ENCODE data around the gene ATP1A2.

The ATP1A2 gene

DNA sequence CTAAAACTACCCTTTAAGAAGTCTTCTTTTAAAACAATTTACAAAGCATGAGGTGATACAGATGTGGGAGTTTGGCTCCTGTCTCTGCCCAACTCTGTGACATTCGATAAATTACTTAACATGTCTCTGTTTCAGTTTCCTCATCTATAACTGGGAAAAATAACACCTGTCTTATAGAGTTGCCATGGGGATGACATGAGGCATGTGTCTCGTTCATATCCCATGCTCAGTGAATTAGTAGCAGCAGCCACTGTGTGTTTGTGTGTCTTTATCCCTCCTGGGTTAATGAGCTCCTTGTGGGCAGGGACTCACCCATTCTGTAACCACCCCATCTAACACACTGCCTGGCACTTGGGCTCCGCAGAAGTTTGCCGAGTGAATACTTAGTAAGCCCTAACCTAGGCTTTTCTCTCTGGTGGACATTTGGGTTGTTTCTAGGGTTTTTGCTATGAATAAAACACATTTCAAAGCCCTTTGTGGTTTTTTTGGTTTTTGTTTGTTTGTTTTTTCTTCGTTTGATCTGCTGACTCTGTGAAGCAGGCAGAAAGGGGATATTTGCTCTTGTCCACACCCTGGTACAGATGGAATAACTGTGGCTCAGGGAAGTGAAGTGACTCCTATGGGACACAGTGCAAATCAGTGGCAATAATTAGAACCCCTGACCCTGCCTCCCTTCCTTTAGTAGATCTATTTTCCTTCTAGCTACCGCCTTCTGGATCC lies 35.0 kb upstream of the ATP1A2 start:
- no peak overlapping the region for H3K27ac Mint-ChIP-seq
- H3K36me3 Mint-ChIP-seq (ENCODE audit: low read depth), result no peaks in the 10 kb centered on the region
- no peaks in the 10 kb centered on the region for H3K9me3 Mint-ChIP-seq
- H3K27me3 Mint-ChIP-seq (ENCODE audit: low read depth), result peaks cover 57% of the 10 kb centered on the region
- peaks cover 5% of the 10 kb centered on the region for H3K4me1 Mint-ChIP-seq (ENCODE audit: low read depth)
- no peak overlapping the region for H3K4me3 Mint-ChIP-seq

DNA sequence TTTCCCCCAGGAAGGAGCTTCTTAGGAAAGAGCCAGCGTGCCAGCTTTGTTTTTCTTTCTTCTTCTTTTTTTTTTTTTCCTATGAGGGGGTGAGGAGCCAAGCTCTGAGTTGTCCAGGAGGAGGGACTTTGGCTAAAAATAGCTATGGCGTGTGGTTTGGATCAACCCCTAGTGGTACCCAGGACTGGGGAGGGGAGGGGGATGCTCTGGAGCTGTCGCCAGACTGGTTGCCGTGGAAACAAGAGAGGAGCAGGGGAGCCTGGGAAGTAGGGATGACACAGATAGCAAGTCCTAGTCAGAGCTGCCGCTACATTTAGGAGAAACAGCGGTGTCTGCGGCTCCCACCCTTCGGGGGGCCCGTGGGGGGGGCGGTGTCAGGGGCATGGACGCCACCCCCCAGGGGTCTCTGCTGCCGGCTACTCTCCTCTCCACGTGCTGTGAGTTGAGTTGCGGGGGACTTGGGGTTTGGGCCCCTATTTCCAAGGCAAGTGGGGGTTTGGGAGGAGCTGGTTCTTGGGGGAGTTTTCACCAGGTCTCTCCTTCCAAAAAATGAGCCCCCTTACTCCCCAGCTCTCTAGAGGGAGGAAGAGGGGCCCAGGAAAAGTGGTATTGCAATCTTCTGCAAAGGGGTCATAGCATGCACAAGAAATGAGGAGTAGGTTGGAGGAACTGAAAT lies 34.2 kb upstream of the ATP1A2 start, which contains the start of gene KCNJ9:
KCNJ9 (plus strand) TSS at position 278 of the 676 bp plus-strand sequence. CDS start 2,493 bp downstream, outside the sequence.
- Mint-ChIP-seq H3K4me3 (no peak within 1 kb of the TSS), H3K4me1 (ENCODE audit: low read depth) (peaks cover 7% of the 10 kb centered on the region), H3K9me3 (no peaks in the 10 kb centered on the region), H3K27ac (peak within 1 kb of the TSS; percentile 27), H3K36me3 (ENCODE audit: low read depth) (peaks cover 2% of the 10 kb centered on the region), H3K27me3 (ENCODE audit: low read depth) (peaks cover 57% of the 10 kb centered on the region)

DNA sequence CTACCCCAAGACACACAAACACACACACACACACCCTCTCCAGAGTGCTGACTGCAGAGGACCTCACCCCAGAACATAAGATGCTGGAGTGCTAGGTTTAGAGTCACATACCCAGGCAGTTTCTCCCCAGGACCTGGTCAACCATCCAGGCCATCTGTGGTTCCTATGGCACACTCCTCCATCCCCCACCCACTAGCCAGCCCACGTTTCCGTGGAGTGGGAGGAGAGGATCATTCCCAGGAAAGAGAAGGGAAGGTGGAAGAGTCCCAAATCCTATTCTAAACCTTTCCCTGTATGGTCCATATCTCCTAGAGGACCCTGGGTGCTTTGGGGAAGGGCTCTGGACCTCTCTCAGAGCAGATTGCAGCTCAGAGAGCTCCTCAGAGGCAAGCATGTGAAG lies 33.1 kb upstream of the ATP1A2 start:
- Mint-ChIP-seq H3K4me1 (ENCODE audit: low read depth) (peaks cover 7% of the 10 kb centered on the region), H3K27me3 (ENCODE audit: low read depth) (peaks cover 54% of the 10 kb centered on the region), H3K9me3 (no peaks in the 10 kb centered on the region), H3K36me3 (ENCODE audit: low read depth) (peaks cover 2% of the 10 kb centered on the region), H3K4me3 (no peak overlapping the region), H3K27ac (no peak overlapping the region)

DNA sequence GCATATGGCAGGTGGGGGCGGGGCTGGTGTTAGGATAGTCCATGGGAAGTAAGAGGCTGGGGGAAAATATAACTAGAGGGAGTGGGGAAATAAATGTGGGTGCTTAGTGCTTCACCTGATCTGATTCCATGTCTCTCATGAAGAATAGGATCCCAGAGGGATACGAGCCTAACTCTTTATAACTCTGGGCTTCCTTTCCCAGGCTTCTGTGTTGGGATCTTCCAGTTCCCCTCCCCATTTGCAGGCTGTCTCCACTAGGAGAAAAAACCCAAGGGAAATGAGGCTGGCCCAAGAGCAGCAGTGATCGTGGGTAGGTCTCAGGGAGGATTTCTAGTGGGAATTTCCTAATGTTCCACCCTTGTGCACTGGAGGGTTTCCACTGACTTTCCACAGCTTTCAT lies 32.6 kb upstream of the ATP1A2 start:
- Mint-ChIP-seq H3K4me3 (no peak overlapping the region), H3K27me3 (ENCODE audit: low read depth) (peaks cover 52% of the 10 kb centered on the region), H3K27ac (no peak overlapping the region), H3K4me1 (ENCODE audit: low read depth) (peaks cover 7% of the 10 kb centered on the region), H3K9me3 (no peaks in the 10 kb centered on the region), H3K36me3 (ENCODE audit: low read depth) (peaks cover 2% of the 10 kb centered on the region)

DNA sequence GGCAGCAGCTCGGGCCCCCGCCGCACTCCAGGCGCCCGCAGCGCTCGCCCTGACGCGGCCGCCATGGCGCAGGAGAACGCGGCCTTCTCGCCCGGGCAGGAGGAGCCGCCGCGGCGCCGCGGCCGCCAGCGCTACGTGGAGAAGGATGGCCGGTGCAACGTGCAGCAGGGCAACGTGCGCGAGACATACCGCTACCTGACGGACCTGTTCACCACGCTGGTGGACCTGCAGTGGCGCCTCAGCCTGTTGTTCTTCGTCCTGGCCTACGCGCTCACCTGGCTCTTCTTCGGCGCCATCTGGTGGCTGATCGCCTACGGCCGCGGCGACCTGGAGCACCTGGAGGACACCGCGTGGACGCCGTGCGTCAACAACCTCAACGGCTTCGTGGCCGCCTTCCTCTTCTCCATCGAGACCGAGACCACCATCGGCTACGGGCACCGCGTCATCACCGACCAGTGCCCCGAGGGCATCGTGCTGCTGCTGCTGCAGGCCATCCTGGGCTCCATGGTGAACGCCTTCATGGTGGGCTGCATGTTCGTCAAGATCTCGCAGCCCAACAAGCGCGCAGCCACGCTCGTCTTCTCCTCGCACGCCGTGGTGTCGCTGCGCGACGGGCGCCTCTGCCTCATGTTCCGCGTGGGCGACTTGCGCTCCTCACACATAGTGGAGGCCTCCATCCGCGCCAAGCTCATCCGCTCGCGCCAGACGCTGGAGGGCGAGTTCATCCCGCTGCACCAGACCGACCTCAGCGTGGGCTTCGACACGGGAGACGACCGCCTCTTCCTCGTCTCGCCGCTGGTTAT lies 31.4 kb upstream of the ATP1A2 start:
- Mint-ChIP-seq H3K36me3 (ENCODE audit: low read depth) (peaks cover 9% of the 10 kb centered on the region), H3K9me3 (no peaks in the 10 kb centered on the region), H3K27me3 (ENCODE audit: low read depth) (peaks cover 44% of the 10 kb centered on the region), H3K4me3 (peak overlapping the region; percentile 68), H3K4me1 (ENCODE audit: low read depth) (peaks cover 7% of the 10 kb centered on the region), H3K27ac (no peak overlapping the region)

DNA sequence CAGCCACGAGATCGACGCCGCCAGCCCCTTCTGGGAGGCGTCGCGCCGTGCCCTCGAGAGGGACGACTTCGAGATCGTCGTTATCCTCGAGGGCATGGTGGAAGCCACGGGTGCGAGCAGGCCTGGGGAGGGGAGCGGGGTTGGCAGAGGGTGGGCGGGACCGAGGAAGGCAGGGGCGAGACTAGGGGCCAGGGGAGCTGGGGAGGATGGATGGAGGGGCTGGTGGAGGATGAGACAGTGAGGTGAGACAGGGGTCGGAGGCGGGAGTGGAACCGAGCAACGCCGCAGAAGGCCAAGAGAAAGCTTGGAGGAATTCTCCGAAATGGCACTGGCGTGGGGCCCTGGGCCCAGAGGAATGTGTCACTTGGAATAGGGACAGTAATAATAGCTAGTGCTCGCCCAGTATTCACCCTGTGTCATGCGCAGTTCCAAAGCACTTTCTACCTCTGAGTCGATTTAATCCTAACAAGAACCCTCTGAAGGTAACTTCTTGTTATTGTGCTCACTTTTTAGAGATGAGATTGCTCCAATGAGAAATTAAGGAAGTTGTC lies 30.7 kb upstream of the ATP1A2 start:
- Mint-ChIP-seq H3K9me3 (no peaks in the 10 kb centered on the region), H3K27ac (no peak overlapping the region), H3K4me1 (ENCODE audit: low read depth) (peaks cover 7% of the 10 kb centered on the region), H3K27me3 (ENCODE audit: low read depth) (peaks cover 39% of the 10 kb centered on the region), H3K4me3 (no peak overlapping the region), H3K36me3 (ENCODE audit: low read depth) (peaks cover 10% of the 10 kb centered on the region)

DNA sequence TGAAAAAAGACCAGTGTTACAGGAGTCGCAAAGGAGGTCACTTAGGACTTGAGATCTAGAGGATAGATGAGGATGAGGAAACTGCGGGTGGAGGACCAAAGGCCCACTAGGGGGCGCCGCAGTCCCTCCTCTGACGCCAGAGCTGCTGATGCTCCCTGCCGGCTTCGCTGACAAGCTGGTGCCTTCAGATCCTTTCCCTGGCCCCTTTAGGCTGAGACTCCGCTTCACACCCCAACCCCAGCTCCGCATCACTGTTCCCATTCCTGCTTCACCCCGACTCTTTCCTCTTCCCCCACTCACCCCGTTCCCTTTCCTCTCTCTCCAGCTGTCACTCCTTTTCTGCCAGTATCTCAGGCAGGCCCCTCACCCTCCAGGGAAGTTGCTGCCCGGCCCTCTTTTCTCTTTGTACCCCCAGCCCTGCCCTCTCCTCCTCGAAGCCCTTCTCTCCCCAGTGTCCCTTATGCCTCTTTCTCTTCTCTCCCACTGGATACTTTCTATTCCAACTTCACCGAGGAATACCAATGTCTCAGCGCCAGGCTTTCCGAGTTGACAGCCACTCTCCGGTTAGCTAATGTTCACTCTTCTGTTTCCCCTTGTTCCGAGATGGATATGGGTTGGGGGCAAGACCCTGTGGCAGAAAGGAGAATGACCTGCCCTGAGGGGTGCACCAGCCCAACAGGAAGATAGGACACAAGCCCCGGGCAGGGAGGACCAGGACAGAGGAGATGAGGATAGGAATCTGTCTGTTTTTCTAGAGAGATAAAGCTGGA lies 29.7 kb upstream of the ATP1A2 start:
- Mint-ChIP-seq H3K27ac (no peak overlapping the region), H3K4me1 (ENCODE audit: low read depth) (peaks cover 7% of the 10 kb centered on the region), H3K4me3 (no peak overlapping the region), H3K9me3 (no peaks in the 10 kb centered on the region), H3K27me3 (ENCODE audit: low read depth) (peaks cover 29% of the 10 kb centered on the region), H3K36me3 (ENCODE audit: low read depth) (peaks cover 13% of the 10 kb centered on the region)

DNA sequence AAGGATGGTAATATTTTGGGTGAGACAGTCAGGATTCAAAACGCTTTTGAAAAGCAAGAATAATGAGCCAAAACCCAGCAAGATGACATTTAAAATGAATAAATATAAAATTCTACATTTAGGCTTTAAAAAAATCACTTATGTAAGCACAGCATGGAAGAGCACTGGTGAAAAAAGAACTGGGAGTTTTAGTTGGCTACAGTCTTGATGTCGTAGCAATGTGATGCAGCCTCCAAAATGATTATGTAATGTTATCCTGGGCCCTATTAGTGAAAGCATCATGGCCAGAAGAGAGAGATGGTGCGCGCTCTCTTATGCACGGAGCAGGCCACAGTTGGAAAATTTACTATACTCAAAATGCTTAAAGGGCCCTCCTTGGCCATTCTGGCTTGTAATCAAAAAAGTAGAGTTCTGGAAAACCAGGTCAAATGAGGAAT lies 29.1 kb upstream of the ATP1A2 start:
- H3K36me3 Mint-ChIP-seq (ENCODE audit: low read depth), result peaks cover 14% of the 10 kb centered on the region
- H3K4me1 Mint-ChIP-seq (ENCODE audit: low read depth), result peaks cover 5% of the 10 kb centered on the region
- H3K4me3 Mint-ChIP-seq, result no peak overlapping the region
- no peak overlapping the region for H3K27ac Mint-ChIP-seq
- H3K9me3 Mint-ChIP-seq, result no peaks in the 10 kb centered on the region
- peaks cover 24% of the 10 kb centered on the region for H3K27me3 Mint-ChIP-seq (ENCODE audit: low read depth)

DNA sequence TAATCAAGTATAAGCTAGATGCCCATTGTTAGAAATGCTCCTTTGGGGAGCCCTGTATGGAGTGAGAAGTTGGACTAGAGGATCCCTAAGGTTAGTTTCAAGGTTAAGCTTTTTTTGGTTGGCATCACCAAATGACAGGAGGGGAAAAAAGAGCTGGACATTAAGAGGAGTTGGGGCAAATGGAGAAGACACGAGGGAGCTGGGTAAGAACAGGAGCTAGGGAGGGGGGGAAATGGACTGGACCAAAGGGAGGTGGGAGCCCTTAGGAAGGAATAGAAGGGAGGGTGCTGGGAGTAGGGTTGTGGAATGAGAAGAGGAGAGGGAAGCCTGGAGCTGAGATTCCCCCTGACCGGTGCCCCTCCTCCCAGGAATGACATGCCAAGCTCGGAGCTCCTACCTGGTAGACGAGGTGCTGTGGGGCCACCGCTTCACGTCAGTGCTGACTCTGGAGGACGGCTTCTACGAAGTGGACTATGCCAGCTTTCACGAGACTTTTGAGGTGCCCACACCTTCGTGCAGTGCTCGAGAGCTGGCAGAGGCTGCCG lies 28.4 kb upstream of the ATP1A2 start:
- H3K27ac Mint-ChIP-seq, result no peak overlapping the region
- no peaks in the 10 kb centered on the region for H3K9me3 Mint-ChIP-seq
- no peak overlapping the region for H3K4me3 Mint-ChIP-seq

DNA sequence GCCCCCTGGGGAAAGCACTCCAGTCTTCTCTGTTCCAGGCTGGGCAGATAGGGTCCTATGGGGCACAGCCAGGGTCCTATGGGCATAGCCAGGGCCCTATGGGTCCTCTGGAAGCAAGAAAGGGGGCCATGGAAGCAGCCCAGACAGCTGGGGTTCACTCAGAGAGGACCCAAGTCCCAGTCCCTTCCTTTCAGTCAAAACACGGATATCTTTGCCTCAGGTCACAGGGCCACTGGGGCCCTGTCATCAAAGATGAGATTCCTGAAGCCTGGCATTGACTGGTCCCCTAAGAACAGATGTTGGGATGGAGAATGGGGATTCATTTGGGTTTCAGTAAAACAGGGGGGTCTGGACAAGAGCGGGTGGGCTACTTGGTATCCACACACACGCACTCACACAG lies 25.7 kb upstream of the ATP1A2 start:
- no peaks in the 10 kb centered on the region for H3K9me3 Mint-ChIP-seq
- peaks cover 16% of the 10 kb centered on the region for H3K36me3 Mint-ChIP-seq (ENCODE audit: low read depth)
- H3K27me3 Mint-ChIP-seq (ENCODE audit: low read depth), result no peaks in the 10 kb centered on the region
- peaks cover 5% of the 10 kb centered on the region for H3K4me1 Mint-ChIP-seq (ENCODE audit: low read depth)
- H3K27ac Mint-ChIP-seq, result no peak overlapping the region
- H3K4me3 Mint-ChIP-seq, result no peak overlapping the region

More for the DNA sequence above, 28.4 kb upstream of the ATP1A2 start:
- Mint-ChIP-seq H3K27me3 (ENCODE audit: low read depth) (peaks cover 17% of the 10 kb centered on the region), H3K4me1 (ENCODE audit: low read depth) (peaks cover 5% of the 10 kb centered on the region), H3K36me3 (ENCODE audit: low read depth) (peaks cover 16% of the 10 kb centered on the region)

DNA sequence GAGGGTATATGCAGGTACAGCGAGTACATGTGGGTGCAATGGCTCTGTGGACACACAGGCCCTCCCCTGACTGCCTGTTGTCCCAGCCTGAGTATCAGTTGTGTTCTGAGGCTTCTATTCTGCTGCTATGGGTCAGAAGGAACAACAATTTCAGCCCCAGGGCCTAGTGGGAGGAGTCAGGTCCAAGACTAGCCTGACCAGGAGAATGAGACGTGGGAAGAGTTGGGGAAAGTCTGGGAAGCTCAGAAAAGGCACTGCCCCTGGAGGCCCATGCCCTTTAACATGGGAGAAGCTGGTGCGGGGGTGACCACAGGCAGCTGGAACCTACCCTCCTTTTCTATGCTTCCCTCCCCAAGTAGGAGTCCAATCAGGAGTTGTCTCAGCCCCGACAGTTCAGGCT lies 24.8 kb upstream of the ATP1A2 start:
- H3K4me3 Mint-ChIP-seq, result no peak overlapping the region
- H3K27me3 Mint-ChIP-seq (ENCODE audit: low read depth), result no peaks in the 10 kb centered on the region
- peaks cover 3% of the 10 kb centered on the region for H3K4me1 Mint-ChIP-seq (ENCODE audit: low read depth)
- peaks cover 15% of the 10 kb centered on the region for H3K36me3 Mint-ChIP-seq (ENCODE audit: low read depth)
- no peaks in the 10 kb centered on the region for H3K9me3 Mint-ChIP-seq
- no peak overlapping the region for H3K27ac Mint-ChIP-seq

DNA sequence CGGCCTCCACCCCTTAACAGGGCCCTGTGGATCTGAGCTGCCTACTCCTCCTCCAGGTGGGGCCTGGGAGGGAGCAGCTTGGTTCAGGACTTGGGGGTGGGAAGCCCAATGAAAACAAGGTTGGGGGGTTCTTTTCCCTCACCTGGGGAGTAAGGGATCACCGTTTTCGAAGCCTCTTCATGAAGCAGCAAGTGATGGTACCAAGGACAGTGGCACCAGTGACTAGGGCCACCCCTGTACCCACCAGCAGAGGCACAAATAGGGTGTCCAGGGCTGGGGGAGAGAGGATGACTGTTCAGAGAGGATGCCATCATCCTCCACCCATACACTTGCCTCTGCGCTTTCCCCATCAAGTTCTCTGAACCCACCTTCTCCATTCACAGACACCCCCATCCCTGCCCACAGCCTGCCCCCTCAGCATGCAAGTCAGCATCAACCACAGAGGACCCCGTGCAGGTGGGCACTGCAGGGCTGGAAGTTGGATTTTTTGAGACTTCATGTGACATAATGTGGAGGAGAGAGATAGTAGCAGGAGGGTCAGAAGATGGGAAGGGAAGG lies 23.8 kb upstream of the ATP1A2 start:
- peaks cover 11% of the 10 kb centered on the region for H3K4me1 Mint-ChIP-seq (ENCODE audit: low read depth)
- peaks cover 14% of the 10 kb centered on the region for H3K36me3 Mint-ChIP-seq (ENCODE audit: low read depth)
- no peak overlapping the region for H3K27ac Mint-ChIP-seq
- H3K27me3 Mint-ChIP-seq (ENCODE audit: low read depth), result no peaks in the 10 kb centered on the region
- no peak overlapping the region for H3K4me3 Mint-ChIP-seq
- no peaks in the 10 kb centered on the region for H3K9me3 Mint-ChIP-seq

DNA sequence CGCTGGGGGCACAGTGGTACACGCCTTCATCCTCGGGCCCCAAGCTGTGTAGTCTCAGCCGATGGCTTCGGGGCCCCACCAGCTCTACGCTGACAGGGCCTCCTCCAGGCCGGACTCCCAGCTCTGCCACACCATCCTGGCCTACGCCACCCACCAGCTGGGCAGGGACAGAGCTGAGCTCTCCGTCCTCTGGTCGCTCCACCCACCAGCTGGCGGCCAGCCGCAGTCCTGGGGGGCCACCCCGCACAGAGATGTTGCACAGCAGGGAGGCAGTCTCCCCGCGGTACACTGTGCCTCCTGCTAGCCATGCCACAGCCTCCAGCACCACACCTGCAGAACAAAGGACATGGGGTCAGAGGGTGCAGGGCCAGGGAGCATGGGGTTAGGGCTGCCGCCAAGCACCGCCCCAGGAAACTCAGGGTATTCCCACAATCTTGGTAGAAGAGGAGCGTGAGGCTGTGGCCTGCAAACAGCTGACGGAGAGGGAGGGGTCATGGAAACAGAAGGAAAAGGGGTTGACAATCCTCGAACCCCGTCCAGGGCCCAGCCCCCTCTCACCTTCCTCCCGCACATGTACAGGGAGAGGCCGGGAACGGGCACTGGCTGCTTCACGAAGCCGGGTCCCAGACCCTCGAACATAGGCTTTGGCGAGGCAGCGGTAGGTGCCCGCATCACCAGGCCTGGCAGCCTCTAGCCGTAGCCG lies 23.0 kb upstream of the ATP1A2 start:
- Mint-ChIP-seq H3K27ac (no peak overlapping the region), H3K36me3 (ENCODE audit: low read depth) (peaks cover 14% of the 10 kb centered on the region), H3K9me3 (no peaks in the 10 kb centered on the region), H3K4me1 (ENCODE audit: low read depth) (peaks cover 18% of the 10 kb centered on the region), H3K4me3 (no peak overlapping the region), H3K27me3 (ENCODE audit: low read depth) (no peaks in the 10 kb centered on the region)

All from T-helper 1 cell treated with Interleukin-12 subunit alpha and Interleukin-12 subunit beta and Interleukin-4 antibody, amounts not matched to agents 30 μg/mL and 1 μg/mL, for 36 hours (primary cell).